GM21529 (cell line): ENCODE results near the gene UBE2O.

Source experiments
- ATAC-seq: cut with Tn5 transposase; IDR thresholded peaks from one replicate; pipeline ENCODE4 v1.9.1; 2021; ENCODE audit not compliant: unreplicated experiment

Gene UBE2O

DNA sequence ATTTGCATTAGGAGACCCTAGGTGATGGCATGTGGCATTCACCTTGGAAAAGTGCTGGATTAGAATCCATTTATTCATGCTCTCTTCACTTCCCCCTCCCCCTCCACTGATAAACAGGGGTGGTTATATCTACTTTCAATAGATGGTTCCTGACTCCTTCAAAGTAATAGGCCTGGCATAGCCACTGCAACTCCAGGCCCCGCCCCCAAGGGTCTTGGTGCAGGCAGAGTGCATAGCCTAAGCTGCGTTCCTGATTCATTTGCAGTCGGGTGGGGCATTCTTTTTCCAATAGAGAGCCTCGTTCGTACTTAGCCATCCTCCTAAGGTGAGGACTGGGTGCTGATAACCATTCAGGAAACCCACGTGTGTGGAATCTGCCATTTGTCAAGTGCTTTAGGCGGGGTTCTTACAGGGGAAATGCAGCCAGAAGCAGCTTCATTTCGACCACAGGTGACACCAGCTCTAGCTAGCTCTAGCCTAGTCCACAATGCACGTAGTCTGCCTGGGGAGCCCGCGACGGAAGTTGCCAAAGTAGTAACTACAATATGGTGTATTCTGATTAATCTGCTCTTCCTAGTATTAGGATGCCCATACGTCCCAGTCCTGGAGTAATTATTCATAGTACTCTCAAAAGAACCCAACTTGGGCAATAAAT, 11.1 kb downstream of the UBE2O start:
- no peak for ATAC-seq

DNA sequence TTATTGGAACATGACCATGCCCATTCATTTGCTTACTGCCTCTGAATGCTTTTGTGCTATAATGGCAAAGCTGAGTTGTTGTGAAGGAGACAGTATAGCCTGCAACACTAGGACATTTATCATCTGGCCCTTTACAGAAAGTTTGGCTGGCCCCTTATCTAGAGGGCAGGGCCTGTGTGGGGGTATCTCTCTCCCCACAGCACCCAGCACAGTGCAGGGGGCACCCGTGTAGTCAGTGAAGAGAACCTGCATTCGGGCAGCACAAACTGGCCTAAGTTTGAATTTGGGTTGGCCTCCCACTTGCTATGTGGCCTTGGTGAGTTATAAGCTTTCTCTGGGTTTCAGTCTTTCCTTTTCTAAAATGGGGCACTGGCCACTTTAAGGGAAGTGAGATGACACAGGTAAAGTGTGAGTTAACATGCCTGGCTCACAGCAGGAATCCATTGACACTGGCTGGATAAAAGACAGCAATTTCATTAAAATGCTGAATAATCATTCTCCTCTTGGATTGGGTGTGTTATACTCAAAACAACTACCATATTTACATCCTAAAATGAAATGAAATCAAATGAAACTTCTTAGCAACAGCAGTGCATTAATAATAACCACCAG, 12.1 kb downstream of the UBE2O start:
- no peak for ATAC-seq

DNA sequence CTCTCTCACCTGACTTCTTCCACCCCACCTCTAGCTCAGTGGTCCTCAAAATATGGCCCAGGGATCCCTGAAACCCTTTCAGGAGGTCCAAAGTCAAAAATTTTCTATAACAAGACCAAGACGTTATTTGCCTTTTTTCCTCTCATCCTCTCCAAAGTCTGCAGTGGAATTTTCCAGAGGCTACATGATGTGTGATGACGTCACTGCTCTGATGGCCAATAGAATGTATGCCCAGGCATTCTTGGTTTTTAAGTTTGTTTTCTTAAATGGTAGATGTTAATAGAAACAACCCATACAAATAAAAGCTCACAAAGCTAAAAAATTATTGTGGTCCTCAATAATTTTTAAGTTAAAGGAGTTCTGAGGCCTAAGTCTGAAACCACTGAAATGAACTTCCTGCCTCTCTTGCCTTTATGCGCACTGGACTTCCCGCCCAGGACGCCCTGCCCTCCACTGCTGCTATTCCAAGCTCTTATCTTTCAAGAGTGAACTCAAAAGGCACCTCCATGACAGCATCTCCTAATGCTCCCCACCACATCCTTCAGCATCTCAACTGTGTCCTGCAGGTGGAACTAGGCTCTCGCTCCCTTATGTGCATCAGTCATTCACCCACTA, 13.5 kb downstream of the UBE2O start:
- no peak for ATAC-seq

DNA sequence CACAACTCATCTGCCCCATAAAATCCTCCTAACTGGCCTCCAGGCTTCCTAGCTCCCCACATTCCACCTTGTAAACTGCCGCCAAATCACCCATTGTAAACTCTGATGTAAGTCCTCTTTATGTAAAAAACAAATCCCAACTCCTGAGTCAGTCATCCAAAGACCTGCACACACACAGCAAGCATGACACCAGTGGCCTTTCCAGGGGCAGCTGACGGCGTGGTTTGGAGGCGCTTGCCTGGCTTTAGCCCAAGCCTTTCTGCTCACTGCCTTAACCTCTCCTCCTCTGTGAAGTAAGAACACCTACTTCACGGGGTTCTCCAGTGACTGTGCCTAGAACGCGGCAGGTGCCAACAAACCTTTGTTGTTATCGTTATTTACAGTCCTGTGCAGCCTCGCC, 14.0 kb downstream of the UBE2O start:
- no peak for ATAC-seq

DNA sequence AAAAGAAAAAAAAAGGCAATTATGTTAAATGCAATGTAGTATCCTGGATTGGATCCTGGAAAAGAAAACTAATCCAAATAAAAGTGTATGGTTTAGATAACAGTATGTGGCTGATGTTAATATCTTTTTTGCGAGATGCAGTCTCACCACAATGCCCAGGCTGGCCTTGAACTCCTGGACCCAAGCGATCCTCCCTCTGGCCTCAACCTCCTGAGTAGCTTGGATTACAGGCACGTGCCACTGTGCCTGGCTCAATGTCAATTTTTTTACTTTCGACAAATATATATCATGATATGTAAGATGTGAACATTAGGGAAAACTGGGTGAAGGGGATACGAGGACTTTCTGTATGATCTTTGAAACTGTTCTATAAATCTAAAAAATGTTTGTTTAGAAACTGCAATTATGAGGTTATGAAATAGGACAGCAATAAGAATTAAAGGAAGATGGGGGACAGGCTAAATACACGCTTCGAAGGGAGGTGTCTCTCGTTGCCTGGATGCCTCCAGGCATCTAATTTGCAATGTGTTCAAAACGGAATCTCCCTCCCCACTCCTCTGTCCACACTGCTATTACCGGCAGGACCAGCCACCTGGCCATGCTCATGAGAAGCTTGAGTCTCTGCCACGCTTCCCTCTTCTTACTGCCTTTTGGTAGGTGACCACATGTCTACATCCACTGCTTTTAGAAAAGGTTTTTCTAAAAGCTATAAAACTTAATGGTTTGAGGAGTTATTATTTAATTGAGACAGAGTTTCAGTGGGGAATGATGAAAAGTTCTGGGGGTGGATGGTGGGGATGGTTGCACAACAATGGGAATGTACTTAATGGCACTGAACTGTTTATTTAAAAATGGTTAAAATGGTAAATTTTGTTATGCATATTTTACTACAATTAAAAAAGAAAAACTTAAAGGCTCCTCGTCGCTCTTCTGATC, 15.2 kb downstream of the UBE2O start:
- ATAC-seq, result no peak

DNA sequence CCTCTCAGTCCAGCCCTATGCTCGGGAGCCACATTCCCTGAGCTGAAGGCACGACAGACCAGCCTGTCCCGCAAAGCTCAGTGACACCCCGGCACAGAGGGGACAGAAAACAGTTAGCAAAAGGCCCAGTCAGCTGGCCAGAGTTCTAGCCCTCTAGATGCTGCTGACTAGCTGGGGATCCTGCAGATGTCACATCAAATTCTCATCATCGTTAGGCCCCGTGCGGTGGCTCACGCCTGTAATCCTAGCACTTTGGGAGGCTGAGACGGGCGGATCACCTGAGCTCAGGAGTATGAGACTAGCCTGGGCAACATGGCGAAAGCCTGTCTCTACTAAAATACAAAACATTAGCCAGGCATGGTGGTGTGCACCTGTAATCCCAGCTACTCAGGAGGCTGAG, 17.2 kb downstream of the UBE2O start:
- ATAC-seq, result no peak

DNA sequence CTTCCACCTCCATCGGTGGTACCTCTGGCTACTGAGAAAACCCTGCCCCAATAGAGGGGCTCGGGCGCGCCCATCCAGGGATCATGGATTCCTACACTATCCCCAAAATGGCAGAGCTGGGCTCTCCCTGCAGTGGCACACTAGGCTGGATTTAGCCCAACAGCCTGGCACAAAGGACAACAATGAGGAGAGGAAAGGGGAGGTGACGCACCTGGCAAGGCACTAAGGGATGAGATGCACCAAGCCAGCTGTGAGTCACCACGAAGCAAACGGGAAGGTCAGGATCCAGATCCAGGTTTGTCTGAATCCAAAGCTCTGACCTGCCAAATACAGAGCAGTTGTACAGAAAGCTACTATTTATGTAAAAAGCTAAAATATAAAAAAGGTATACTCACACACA, 18.1 kb downstream of the UBE2O start:
- no peak for ATAC-seq

DNA sequence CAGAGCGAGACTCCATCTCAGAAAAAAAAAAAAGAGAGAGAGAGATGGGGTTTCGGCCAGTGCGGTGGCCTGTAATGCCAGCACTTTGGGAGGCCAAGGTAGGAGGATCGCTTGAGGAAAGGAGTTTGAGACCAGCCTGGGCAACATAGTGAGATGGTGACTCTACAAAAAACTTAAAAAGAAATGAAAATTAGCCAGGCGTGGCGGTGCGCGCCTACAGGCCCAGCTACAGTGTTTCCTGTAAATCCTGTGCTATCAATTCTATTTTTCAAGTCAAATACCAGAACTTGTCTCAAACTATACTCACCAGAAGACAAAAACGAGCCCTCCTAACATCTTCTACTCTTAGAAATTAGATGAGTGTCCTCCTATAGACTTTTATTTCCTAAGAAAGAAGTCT, 19.3 kb downstream of the UBE2O start:
- no peak for ATAC-seq

DNA sequence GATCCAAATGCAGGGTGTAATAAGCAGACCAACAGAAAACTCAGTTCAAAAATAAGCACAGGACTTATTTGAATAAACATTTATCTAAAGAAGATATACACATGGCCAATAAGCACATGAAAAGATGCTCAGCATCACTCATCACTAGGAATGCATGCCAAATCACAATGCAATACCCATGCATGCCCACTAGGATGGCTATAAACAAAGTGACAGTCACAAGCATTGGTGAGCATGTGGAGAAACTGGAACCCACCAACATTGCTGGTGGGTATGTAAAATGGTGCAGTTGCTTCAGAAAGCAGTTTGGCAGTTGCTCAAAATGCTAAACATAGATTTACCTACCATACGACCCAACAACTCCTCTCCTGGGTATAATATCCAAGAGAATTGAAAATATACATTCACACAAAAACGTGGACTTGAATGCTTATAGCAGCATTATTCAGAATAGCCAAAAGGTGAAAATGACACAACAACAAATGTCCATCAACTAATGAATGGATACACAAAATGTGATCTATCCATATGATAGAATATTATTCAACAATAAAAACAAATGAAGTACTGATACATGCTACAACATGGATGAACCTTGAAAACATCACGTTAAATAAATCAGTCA, 20.1 kb downstream of the UBE2O start:
- ATAC-seq, result no peak

DNA sequence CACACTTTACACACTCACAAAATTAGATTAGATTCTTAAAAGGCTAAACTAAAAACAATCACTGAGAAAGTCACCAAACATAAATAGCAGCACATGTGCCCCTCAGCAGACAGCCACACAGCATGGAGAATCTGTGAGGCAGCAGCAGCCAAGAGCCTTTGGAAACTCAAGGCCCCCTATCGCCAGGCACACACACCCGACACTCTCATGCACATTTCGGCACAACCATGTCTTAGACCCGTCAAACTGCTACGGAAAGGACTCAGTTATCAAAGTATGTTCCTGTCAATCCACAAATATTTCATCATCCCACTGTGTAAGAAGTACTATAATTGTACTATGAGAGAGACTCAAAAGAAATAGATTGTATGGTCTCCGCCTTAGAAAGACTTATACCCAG, 20.9 kb downstream of the UBE2O start:
- ATAC-seq, result no peak

DNA sequence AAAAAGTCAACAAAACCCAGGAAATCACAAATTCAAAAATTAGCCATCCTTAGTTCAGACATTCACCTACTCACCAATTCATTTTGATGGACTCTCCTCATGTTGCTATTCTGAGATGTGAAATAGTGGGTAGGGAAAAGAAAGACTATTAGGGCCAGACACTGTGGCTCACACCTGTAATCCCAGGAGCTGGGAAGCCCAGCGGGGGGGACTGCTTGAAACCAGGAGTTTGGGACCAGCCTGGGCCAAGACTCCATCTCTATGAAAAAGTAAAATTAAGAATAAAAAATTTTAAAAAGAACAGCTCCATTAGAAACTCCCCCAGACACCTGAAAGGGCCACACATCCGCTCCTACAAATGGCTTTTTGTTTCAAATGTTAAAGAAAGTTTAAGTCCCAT, 21.4 kb downstream of the UBE2O start:
- ATAC-seq, result no peak

DNA sequence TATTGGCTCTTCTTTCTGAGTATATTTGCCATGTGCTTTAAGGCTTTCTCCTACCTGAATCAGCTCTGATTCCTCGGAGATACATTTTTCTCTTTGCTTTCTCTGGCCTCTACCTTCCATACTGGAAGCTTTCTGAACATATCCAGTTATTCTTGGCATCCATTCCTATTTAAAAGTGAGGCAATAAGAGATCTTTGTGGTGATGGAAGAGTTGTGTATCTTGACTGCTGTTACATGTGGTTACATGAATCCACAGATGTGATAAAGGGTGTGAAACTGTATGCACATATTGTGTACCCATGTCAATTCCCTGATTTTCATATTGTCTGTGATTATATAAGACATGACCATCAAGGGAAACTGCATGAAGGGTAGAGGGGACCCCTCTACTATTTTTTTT, 24.4 kb downstream of the UBE2O start:
- no peak for ATAC-seq

DNA sequence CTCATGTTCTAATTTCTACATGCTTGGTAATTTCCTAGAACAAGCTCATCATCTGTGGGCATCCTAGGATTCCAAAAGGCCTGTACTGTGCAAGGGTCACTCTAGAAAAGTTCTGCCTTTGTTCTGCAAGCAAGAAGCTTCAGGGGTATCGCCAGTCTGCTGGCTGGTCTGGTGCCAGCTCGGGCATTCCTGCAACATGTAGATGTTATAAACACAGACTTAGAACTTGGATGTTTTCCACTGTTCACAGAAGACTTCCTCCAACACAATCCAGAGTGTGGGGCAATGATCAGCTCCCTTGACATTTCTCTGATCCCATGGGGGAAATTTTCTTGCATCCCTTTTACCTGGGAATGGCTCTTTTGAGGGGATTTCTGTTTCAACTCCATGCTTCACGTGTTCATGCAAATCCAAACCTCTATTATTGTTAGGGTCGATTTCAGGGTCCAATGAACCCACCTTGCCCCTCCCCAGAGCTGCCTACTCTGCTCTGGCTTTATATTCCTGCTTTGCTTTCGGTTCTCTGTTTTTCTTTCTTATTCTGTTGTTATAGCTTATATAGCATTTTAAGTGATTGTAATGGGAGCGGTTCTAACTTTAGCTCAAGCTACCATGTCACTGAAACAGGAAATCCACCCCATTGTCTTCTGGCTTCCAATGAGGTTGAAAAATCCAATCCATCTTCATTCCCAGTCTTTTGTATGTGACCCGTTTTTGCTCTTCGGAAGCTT, 25.3 kb downstream of the UBE2O start:
- ATAC-seq, result no peak

DNA sequence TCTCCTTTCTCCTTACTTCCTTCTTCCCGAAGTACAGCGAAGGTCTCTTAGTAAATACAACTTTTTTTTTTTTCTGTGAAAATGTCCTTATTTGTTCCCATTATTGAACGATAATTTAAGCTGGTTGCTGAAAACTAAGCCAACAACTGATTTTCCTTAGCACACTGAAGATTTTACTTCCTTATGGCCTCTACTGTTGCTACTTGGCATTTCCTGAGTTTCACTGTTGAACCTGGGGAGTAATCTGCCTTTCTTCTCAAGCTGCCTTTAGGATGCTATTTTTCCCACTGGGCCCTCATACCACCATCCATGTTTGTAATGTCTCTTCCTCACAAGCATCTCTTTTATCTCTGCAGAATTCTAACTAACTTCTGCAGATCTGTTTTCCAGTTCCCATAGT, 26.1 kb downstream of the UBE2O start:
- ATAC-seq, result no peak

DNA sequence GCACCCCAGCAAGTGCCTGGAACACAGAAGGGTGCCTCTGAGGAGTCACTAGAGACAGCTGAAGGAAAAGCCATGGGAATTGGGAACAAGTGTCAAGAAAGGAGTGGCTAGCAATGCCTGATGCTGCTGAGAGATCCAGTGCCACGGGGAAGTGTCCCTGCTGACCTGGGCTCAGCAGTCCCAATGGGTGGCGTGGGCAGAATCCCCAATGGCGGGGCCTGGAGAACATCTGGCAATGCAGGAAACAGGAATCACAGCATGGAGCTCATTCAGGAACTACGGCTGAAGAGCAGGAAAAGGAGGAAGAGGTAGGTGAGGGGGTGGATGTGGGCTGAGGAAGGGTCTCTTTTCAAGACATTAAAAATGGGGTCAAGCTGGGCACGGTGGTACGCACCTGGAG, 30.1 kb downstream of the UBE2O start:
- ATAC-seq, result no peak

DNA sequence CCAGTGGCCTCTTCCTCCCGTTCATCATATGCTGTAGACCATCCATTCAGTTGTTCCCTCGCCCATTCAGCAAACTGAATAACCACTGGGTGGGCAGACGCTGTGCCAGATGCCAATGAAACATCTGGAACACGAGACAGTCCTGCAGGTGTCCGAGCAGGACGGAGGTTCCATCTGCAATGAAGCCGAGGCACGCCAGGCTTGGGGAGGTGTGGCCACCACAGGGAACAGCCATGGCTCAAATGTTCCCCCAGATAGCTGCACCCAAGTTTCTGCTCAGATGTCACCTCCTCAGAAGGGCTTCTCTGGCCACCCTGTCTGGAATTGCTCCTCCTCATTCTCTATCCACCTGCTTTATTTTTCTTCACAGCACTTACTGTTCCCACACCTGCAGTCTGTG, 30.5 kb downstream of the UBE2O start:
- ATAC-seq, result no peak

DNA sequence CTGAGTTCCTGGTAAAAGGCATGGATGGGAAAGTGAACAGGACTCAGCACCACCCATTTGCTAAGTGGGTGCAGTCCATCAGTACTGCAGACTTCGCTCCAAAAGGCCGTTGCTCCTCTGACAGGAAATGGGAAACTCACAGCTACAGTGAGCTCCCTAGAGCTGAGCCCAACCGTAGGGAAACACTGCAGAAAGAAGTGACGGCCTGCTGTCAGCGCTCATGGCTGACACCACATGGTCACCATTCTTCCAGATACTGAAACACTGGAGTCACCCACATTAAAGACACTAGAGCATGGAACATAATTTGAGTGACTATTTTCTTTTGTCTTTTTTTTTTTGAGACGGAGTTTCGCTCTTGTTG, 31.9 kb downstream of the UBE2O start:
- ATAC-seq, result no peak

DNA sequence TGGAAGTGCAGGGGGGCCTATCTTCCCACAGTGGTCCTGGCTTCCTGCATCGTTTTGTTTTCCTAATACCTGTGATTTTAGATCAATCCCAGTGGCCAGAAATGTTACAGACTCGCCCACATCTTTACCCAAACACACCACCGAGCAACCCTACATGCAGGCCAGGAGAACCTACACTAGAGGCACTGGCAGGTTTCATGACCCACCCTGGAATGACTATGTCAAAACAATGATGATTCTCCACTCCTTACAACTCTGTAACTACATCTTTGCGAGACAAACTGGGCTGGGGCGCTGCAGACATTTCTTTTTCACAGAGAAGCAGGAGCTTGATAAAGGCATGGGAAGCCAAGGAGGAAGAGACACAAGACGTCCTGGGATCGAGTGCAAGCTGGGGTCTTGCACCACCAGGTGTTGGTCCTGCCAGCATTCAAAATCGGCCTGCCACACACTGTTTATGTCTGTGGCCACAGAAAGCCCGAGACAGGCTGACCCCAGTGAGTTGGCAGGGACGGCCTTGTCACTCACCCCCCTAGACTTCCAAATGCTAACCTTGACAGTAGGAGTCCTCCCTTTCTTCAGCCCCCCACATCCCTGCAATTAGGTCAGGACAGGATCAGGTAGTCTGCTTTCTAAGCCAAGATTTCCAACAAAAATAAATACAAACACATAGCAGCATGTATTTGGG, 32.5 kb downstream of the UBE2O start:
- ATAC-seq, result no peak

DNA sequence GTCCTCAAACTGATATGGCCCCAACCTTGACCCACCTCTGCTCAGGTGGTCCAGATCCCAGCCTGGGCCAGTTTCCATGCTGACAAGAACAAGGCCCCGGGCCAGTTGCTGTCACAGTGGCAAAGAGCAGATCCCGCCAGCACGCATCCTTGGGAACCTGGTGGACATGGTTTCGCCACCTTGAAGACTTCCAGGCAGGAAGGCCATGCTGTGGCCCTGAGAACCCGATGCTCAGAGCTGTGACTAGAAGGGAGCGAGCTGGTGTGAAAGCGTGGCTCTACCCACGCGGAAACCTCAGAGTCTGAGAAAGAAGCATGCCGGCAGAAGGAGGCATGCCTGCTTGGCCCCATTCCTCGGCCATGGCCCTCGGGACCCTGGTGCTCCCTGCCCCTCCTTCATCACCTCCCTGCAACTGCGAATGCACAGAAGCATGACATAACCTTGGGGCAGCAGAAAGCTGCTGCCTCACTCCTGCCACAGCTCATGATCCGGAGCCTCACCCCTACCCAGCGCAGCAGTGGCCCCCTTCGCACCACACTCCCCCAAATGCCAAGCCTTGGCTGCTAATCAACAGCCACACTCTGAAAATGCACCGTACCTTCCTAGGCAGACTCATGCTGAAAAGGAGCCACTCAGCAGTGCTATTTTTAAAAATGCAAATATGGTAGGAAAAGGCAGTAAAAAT, 33.2 kb downstream of the UBE2O start:
- no peak for ATAC-seq
